ENCODE data around the gene VIPR1.

Gene VIPR1

DNA sequence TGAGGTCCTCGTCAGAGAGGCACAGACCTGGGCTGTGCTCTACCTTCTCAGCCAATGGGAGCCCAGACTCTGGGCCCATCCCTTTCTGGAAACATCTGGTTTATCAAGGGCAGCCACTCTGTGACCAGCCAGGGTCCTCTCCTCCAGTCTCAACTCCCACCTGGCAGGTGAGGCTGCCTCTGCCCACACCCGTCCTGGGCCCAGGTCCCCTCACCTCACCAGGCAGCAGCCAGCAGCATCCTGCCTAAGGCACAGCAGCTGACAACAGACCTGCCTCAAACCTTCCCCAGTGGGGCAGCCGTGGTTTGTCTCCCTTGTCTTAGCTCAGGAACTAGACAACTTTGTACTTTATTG is 8.7 kb upstream of the VIPR1 start:
- DNase-seq (ENCODE audit: low spot score): no peak

DNA sequence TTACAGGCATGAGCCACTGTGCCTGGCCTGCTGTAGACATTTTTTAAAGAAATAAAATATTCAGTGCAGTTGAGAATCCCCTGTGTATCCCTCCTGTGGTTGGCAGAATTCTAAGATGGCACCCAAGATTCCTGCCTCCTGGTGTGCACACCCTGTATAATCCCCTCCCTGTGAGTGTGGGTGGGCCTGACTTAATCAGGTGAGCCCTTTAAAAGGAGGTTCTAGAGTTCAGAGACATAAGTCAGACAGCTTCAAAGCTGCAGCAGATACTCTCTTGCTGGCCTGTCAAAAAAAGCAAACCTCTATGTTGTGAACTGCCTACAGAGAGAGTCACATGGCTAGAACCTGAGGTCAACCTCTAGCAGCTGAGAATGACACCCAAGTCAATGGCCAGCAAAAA is 7.0 kb upstream of the VIPR1 start:
- DNase-seq (ENCODE audit: low spot score): no peak

DNA sequence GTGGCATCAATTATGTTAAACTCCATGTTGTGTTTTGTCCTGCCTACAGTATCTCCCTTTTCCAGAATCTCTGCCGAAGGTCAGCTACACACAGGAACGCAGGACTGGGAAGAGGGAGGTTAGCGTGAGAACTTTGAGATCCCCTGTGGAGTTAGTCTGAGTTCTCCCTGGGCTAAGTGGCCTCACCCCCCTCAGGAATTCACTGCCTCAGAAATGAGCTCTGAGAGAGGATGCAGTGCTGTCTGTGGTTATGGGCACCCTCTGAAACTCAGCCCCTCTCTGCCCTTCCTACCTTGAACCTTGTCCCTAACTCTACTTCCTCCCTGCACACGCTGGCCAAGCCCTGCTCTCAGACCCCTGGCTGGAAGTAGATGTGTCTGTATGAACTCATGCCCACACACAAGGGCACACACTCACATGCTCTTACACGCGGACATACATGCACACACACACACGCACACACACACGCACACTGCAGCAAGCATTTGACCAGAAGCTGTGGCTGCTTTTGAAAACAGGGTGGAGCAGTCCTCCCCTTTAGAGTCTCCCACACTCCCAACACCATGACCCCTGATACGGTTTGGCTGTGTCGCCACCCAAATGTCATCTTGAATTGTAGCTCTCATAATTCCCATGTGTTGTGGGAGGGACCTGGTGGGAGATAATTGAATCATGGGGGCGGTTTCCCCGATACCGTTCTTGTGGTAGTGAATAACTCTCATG is 5.3 kb upstream of the VIPR1 start:
- DNase-seq (ENCODE audit: low spot score): no peak

DNA sequence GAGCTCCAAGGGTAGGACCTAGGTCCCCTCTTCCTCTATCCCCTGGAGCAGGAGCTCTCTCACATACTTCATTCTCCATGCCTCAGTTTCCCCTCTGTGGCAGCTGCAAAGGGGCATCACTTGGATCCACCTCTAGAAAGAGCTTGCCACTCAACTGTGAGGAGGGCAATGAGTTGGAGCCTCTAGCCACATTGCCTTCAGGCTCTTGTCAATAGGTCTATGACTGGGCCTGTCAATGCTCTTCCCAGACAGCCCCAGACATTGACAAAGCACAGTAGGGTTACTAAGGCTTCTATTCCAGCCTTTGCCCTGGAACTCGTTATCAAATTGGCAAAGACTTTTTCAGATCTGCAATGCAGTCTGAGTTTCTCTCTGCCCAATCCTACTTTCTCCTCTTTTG is 4.4 kb upstream of the VIPR1 start:
- no peak for DNase-seq (ENCODE audit: low spot score)

DNA sequence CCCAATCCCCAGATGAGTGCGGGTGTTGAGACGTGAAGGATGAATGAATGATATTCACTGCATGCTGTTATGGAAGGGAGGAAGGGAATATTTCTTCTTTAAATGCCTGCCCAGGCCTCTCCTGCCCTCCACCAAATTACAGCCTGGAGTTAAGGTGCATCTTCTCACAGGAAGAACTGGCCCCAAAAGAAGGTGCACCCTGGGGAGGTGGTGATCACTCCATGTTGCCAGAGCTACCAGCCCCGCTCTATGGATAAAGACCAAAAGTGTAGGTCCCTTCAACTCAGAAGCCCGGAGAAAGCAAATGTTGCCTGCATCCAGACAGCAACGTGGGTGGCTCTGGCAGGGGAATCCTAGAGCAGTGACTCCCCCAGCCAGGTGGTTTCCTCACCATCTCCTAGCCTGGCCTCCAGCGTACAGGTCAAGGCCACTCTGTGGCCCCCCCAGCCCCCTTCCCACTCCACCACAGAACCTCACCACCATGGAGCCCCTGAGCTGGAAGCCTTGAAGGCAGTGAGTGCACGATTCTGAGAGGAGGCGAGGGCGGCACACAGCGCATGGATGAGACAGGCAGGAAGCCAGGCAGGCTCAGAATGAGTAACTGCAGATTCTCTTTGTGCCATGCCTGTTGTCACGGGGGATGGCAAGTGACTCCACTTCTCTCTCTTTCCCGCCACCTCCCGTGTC is 3.5 kb upstream of the VIPR1 start:
- DNase-seq (ENCODE audit: low spot score): no peak

DNA sequence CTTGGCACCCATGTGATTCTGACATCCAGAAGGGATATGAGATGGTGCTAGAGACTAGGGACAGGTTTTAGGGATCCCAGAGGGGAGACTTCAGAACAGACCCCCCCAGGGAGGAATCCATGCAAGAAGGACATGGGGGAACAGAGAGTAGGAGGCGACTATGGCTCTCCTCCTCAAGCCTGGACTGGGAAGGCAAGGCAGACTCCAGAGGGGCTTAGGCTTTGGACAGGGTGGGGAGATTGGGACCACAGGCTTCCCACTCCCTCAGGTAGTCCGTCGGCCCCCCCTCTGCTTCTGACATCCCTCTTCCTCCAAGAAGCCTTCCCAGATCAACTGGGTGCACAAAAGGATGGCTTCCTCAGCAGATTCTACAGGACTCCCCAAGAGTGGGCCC is 3.0 kb upstream of the VIPR1 start:
- no peak for DNase-seq (ENCODE audit: low spot score)

DNA sequence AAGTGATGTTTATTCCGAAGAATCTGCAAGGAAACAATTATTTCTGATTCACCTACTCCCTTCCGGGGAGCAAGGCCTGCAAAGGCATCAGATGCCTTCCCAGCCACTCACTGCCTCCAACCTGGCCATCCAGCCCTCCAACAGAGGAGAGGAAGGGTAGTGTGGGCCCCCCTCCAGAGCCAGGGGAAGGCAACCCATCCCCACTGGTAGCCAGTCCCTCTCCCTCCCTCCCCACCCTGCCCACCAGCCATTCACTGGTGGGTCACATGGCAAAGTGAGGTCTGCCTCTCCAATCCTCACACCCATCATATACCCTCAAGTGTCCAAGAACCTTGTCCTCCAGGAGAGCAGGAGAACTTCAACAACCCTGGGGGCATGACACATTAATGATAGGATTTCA is 2.4 kb upstream of the VIPR1 start:
- no peak for DNase-seq (ENCODE audit: low spot score)

DNA sequence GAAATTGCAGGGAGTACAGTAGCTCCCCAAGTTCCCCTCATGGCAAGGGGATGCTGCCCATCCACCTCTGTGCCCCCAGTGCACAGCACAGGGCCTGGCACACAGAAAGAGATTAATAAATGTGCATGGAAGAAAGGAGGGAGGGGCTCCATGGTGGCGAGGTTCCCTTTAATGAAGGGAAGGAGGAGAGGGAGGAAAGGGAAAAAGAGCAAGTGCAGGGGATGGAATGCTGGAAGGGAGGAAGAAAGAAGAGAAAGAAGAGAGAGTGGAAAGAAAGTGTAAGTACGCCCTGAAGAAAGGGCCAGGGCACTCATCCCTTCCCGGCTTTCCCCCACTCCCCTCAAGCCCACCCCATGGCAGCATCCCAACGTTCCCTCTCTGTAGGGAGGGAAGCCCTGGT is 1.5 kb upstream of the VIPR1 start:
- no peak for DNase-seq (ENCODE audit: low spot score)

DNA sequence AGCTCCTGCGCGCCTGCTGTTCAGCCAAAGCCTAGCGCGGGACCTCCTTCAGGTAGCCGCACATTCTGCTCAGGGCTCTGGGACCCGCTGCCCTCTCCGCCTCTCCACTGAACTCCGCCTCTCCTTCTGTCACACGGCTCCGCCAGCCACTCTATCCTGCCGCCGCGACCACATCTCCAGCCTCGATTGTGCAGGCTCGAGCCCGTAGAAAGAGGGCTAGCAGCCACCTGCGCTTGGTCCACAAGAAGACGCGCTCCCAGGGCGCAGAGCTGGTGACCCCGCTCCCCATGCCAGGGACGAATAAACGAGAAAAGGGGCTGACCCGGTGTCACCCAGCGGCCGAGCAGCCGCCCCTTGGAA is 1.1 kb upstream of the VIPR1 start:
- DNase-seq (ENCODE audit: low spot score): no peak

DNA sequence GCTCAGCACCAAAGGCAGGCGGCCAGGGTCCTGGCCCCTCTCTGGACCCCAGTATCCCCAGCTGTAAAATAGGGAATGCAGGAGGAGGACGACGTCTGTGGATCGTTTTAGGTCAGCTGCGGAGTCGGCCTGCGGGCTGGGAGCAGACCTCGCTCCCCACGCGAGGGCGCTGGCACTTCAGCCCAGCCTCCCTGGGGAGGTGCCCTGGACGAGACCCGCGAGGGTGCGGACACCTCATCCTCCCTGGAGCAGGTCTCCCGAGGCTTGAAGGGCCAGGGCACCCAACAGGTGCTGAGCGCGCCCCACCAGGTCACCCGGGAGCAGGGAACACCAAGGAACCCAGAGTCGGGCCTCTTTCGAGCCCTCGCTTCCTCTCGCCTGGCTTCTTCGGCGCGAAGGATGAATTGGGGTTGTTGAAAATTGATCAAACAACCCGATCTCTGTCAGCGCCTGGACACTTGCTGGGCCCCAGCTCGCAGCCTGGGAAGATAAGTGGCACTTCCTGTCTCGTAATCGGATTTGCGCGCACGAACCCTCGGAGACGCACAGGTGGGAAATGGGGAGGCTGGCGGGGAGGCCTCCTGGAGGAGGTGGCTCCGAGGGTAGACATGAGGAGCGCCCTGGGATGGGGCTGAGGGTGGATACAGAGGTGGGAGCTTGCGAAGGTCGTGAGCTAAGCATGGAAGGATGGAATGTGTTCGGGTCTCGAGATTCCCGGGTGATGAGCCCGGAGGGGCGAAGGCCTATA is 588 bp upstream of the VIPR1 start:
- DNase-seq (ENCODE audit: low spot score): peak; percentile 26

DNA sequence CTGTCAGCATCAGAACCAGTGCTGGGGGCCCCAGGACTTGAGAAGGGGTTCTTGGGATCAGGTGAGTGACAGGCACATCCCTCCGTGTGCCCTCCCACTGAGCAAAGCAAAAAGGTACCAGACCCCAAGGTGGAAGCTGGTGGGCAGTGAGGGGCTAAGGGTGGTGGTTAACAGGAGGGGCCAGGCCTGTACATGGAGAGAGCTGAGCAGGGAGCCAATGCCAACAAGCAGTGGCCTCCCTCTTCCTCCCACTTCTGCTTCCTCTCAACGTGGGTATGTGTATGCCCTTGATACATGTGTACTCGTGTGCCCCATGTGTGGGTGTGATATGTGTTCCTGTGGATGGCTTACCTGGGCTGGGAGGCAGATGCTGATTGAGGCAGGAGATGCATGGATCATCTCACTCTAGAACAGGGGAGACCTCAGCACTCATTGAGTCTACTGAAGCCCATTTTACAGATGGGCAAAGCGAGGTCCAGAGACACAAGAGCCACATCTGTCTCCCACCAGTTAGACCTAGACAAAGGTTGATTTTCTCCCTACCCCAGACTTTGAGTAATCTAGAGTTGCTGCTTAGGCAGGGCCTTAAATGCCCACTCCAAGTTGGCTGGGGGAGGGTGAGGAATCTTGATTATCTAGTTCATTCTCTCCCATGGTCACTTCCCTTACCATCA is 945 bp downstream of the VIPR1 start:
- DNase-seq (ENCODE audit: low spot score): no peak

DNA sequence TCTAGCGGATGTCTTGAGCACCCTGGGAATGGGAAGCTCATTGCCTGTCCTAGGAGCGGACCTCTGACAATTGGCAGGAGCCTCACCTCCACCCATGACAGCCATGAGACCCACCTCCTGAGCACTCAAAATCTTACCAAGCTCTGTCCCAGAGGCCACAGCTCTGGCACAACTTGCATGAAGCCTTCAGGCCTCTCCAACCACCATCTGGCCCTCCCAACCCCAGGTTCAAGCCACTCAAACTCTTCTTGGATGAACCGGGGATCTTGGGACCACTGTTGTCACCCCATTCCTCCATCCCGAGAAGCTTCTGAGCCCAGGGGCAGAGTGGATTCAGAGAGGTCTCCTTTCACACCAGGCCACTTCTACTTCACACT is 1.5 kb downstream of the VIPR1 start:
- no peak for DNase-seq (ENCODE audit: low spot score)

DNA sequence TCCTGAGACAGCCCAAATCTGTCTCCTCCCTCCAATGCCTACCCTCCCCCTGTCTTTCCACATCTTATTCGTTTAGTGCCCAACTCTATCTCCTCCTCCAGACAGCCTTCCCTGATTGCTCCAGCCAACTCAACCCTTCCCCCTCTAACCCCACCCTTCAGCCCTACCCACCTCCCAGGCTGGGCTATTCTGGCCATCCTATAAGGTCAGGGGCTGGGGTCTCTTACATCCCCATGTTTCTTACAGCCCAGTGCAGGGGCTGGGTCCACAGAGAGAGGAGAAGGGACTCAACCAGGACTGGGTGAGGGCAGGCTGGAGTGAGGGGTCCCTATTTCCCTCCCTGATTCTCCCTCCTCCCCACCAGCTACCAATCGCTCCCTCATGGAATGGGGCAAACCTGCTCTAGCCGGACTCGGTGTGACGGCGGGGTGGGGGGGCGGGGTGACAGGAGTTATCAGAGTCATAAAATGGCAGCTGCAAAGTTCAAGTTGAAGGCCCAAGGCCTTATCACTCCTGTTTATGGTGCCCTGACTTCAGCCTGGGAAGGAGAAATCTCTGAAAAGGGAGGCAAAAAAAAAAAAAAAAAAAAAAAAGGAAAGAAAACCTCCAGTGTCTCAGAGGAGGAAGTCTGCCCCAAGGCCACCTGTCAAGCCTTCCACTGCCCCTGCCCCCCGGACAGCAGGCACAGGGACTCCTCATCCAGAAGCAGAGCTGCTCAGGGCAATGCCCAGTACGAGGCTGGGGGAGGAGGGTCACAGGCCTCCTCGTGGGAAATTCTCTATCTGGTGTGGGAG is 2.1 kb downstream of the VIPR1 start:
- DNase-seq (ENCODE audit: low spot score): no peak

DNA sequence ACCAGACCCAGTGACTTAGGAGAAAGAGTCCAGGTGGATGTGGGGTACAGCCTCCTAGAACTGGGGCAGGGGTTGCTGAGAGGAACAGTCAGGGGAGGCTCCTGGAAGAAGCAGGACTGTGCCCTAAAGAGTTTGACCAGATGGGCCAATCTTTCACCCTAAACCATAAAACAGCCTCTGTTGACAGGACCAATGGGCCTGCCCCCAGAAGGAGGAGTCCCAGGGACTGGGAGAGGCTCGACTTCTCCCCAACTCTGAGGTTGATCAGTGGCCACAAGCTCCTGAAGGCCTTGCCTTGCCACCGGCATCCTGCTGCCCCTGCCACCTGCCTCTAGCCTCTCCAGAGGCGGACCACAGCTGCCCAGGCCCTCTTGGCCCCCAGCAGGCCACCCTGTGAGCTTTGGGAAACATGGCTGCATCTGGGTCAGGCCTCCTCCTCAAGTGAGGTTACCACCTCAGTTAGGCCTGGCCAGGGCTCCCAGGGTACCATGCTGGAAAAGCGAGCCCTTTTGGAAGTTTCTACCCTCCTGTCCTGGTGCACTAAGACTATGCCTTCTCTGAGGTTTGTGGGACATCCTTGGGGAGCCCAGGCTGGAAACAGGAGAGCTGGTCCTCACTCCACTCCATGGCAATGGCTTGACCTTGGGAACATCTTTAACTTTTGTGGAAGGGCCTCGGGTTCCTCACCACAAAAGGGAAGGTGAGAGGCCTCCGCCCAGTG is 2.8 kb downstream of the VIPR1 start:
- no peak for DNase-seq (ENCODE audit: low spot score)

DNA sequence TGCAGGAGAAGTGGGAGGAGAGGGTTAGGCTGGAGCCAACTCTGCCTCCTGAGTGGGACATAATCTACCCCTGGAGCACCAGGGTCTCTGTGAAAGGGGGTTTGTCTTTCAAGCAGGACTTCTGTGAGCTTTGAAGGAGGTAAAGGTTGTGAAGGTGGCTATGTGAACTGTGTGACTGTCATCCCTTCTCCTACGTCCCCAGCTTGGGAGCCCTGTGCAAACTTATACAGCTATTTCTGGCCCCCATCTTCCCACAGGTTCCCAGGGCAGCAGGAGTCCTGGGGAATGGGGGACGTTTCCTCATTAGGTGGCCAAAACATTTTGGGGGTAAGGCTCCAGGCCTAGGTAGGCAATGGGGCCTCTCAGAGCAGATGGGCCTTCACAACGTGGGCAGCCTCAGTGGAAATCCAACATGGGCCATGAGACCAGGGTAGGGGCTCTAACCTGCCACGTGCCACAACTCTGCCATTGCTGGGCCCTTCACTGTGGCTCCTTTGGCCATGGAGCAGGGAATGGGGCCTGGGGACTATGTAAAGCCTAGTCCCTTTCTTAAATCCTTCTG is 3.5 kb downstream of the VIPR1 start:
- no peak for DNase-seq (ENCODE audit: low spot score)

DNA sequence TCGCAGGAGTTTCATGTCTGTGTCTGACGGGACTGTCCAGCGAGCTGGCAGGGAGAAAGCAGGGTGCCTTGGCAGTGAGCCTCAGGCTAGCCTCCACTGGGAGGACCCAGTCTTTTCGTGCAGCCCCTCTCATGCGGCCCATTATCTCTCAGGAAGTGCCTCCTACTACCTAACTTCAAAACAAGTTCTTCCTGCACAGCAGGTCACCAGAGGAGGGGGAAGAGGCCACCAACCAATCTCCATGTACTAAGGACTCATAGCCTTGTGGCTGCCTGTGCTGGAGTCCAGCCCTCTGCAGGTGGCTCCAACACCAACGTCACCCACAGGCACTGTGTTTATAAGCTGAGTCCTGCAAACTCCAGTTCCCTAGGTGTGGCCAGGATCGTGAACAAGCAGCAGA is 4.8 kb downstream of the VIPR1 start:
- DNase-seq (ENCODE audit: low spot score): no peak

DNA sequence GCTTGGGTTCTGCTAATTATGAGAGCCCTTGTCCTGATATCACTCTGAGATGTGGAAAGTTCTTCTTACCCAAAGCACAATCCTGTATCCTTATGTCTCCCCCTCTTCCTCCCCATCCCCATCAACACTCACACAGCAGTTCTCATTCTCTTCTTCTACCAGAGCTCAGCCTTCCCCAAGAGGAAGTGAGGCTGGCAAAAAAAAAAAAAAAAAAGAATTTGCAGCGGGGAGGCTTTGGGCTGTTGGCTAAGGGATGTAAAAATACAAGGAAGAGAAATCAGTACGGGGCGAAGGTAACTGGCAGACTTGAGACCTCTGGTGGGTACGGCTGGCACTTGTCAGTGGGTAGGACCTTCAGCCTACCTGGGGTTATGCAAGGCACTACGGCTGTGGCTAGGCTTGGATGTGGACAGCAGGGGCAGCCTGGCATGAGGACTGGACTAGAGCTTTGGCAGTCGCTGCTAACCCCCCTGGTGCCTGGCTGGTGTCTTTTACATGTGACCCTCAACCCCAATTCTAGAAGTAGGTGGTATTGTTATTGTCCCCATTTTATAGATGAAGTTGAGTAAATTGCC is 5.4 kb downstream of the VIPR1 start:
- no peak for DNase-seq (ENCODE audit: low spot score)

DNA sequence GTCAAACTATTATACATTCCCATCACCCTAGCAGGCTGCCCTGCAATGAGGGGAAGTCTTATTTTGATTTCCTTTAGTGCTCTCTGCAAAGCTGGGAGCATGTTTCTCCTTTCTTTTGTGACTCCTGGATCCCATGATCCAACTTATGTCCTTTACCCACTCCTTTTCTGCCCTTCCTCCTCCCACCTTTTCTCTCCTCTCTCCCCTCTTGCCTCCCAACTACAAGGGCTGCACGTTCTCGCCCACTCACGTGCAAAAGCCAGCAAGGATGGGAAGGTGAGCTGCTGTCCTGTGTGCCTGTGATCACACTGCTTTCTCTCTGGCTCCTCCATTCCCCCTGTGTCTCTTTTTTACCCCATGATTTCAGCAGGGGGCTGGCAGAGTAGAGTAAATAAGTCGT is 6.1 kb downstream of the VIPR1 start:
- DNase-seq (ENCODE audit: low spot score): no peak

DNA sequence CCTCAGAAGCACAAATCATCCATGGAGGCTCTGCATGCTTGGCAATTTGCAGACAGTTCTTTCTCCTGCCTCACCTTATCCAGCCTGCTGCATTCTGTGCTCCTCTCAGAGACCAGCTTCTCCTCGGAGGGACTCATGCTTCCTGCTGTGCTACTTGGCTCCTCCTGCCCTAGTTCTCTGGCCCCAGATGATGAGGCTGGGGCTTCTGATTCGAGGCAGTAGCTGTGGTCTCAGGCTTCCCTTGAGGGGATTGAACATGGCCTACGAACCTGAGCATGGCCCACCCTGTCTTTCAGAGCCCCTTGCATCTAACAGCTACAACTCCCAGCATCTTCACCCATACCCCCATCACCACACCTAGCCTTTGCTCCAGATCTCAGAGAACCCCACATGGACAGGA is 6.7 kb downstream of the VIPR1 start:
- no peak for DNase-seq (ENCODE audit: low spot score)

DNA sequence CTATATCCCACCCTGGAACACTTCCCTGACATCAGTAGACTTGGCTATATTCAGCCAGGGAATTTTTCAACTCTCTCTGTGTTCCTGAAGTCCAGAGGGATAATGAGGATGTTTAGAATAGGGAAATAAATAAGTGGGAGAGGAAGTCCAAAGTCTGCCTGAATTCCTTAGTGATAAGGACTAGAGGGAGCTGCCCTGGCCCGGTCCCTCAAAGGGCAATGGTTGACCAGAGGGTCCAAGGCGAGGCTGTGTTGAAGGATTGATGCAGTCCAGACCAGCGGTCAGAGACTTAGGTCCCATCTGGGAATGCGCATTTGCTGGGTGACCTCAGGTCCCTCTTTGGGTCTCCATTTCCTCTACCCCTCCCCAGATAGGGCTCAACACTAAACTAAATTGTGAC is 7.9 kb downstream of the VIPR1 start:
- no peak for DNase-seq (ENCODE audit: low spot score)

DNA sequence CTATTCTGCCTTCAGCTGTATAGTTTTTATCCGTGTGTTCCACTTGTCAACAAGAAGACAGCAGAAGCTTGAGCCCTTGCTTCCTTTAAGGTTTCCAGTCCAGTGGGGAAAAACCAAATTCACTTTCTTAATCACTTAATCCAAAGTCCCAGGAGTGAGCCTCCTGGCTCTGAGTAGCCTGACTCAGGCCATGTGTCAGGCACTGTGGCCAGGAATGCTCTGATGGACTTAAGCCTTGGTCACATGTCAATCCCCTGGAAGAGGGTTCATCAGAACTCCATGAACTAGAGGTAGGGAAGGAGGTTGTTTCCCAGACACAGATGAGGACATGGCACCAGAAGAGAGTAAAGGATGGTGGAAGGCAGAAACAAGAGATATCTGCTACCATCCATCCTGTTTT is 8.8 kb downstream of the VIPR1 start:
- DNase-seq (ENCODE audit: low spot score): no peak

Data from kidney capillary endothelial cell (primary cell).